Panc1 (cell line): ENCODE data around the gene PQBP1. TPM values are rescaled to one million over a fixed set of nuclear protein-coding genes. Genes with fewer than 3 reads are reported as not detected.

Experiments used
- ATAC-seq: fragments of 200-7000 bp; cut with Tn5 transposase; 2 replicates; pipeline ENCODE4 v1.9.1; 2020; ENCODE audit warnings: mild to moderate bottlenecking, moderate library complexity
- BruUV-seq: library from RNA; stranded (reverse); fragments of 400-500 nt; replicated peaks from 2 replicates; lab custom pipeline; 2021; lab: Mats Ljungman, UMichigan
- CTCF ChIA-PET: fragments of 300-600 bp; sonication (Branson Sonifier 250); formaldehyde crosslinking; loops from one replicate; lab custom pipeline; 2022; ENCODE audit warnings: antibody characterized with exemption; lab: Charles Lee
- POLR2A ChIA-PET: fragments of 300-600 bp; sonication (Branson Sonifier 250); formaldehyde crosslinking; loops from one replicate; lab custom pipeline; 2022; ENCODE audit warnings: antibody characterized with exemption; lab: Charles Lee
- DNase-seq: peaks from one replicate; pipeline ENCODE4 v3.0.0-alpha.2; 2010; ENCODE audit warnings: low read depth, low spot score
- H3K27ac ChIP-seq: 2 replicates; pipeline ENCODE4 v1.5.1; 2011; ENCODE audit warnings: mild to moderate bottlenecking, low read length, inconsistent platforms
- H3K27me3 ChIP-seq: fragments of 200-500 bp; sonication (Bioruptor generic); 2 replicates; pipeline ENCODE4 v1.6.0; 2014; ENCODE audit warnings: low read length, inconsistent platforms; ENCODE audit not compliant: control insufficient read depth, insufficient read depth
- H3K36me3 ChIP-seq: fragments of 200-500 bp; sonication (Bioruptor generic); 2 replicates; pipeline ENCODE4 v1.5.1; 2014; ENCODE audit warnings: inconsistent platforms, mild to moderate bottlenecking, low read length, moderate library complexity; ENCODE audit not compliant: control insufficient read depth, insufficient read depth
- H3K4me1 ChIP-seq: 2 replicates; pipeline ENCODE4 v1.5.1; 2011; ENCODE audit warnings: inconsistent platforms, mild to moderate bottlenecking, low read length, moderate library complexity; ENCODE audit not compliant: control insufficient read depth, insufficient read depth
- H3K4me3 ChIP-seq, 2 experiments: 2 replicates each; pipeline ENCODE4 v1.5.1; 2011 to 2012; ENCODE audit warnings: low read depth in 2 of 2, low read length in 2 of 2, mild to moderate bottlenecking in 2 of 2, inconsistent platforms in 1 of 2, moderate library complexity in 1 of 2
- H3K9me3 ChIP-seq: fragments of 200-500 bp; sonication (Bioruptor generic); 2 replicates; pipeline ENCODE4 v1.5.1; 2014; ENCODE audit warnings: low read depth, mild to moderate bottlenecking, inconsistent platforms, low read length, moderate library complexity; ENCODE audit not compliant: control insufficient read depth, insufficient read depth
- POLR2AphosphoS5 ChIP-seq: IDR thresholded peaks from 2 replicates; pipeline ENCODE4 v1.6.1; 2012; ENCODE audit warnings: mild to moderate bottlenecking, low read depth, low read length, moderate library complexity
- SIN3A ChIP-seq: IDR thresholded peaks from 2 replicates; pipeline ENCODE4 v1.6.1; 2012; ENCODE audit warnings: low read depth, mild to moderate bottlenecking, low read length, moderate library complexity, borderline replicate concordance; ENCODE audit not compliant: insufficient read depth
- TCF7L2 ChIP-seq: IDR thresholded peaks from 2 replicates; pipeline ENCODE4 v1.6.1; 2011; ENCODE audit warnings: mild to moderate bottlenecking, low read depth, low read length, inconsistent platforms
- in situ Hi-C: cut with HindIII; loops from 2 replicates; pipeline ENCODE4 v1.10.0; 2016; ENCODE audit warnings: low sequenced_read_pairs, low pct_unique_long_range_greater_than_20kb
- intact Hi-C: fragments of 100-400 bp; cut with micrococcal nuclease; formaldehyde crosslinking; loops from one replicate; pipeline ENCODE4 v1.10.0; 2022; ENCODE audit not compliant: unreplicated experiment
- total RNA-seq: library from RNA; stranded (reverse); gene quantifications from one replicate; pipeline ENCODE4 v1.2.1, GENCODE V29; 2021; ENCODE audit not compliant: unreplicated experiment
- TF ChIP-seq, protein P1 (sequence below), 2 experiments: IDR thresholded peaks; 2 replicates each; pipeline ENCODE4 v1.6.1; 2011 to 2012; ENCODE audit warnings: low read depth in 2 of 2, control low read depth in 1 of 2, low read length in 1 of 2, mild to moderate bottlenecking in 1 of 2, moderate library complexity in 1 of 2; ENCODE audit not compliant: insufficient read depth in 1 of 2
- TF ChIP-seq, protein P2 (sequence below): fragments of 450-650 bp; IDR thresholded peaks from 2 replicates; pipeline ENCODE4 v1.5.1; 2017; ENCODE audit warnings: mild to moderate bottlenecking

The PQBP1 gene
- total RNA-seq, 1 experiment from 2014 or later: 136 TPM

DNA sequence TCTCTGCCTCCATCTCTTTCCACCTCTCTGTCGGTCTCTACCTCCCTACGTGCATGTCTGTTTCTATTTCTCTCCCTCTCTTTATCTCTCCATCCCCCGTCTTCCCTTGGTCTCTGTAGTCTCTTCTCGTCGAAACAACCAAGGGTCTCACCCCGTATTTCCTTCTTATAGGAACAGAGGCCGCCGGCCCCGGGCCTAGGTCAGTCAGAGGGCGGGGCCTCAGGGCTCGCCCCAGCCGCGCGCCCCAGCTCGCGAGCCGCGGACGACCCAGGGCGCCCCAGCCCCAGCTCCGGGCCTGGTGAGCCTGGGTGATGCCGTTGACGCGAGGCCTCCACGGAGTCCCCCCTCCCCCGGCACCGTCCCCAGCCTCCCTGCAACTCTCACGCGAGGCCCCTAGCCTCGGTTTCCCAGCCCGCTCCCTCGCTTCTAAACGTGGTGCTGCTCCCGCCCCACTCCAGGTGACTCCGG, 6.8 kb upstream of the PQBP1 start:
- no TSS peak for BruUV-seq
- ATAC-seq (peak; percentile 70), DNase-seq (no peak)
- no peaks in the 10 kb centered on the region for H3K27me3 ChIP-seq
- intact Hi-C loops: no loop called here
- ChIA-PET CTCF (interaction anchor here (0.6 kb wide), 1 partner anchor 295 kb away, joined by 6 read pairs; no protein-coding TSS in a partner anchor), POLR2A (interaction anchor here (1.0 kb wide), 1 partner anchor 20 kb away, joined by 3 read pairs; the partner anchor contains the start of gene SLC35A2)
- H3K27ac ChIP-seq: peak overlapping the region; percentile 65; the same call in 1 of the 2 replicates
- TF ChIP-seq SIN3A (no peak), TCF7L2 (no peak), POLR2AphosphoS5 (no peak)
- TF ChIP-seq, protein P1, sequence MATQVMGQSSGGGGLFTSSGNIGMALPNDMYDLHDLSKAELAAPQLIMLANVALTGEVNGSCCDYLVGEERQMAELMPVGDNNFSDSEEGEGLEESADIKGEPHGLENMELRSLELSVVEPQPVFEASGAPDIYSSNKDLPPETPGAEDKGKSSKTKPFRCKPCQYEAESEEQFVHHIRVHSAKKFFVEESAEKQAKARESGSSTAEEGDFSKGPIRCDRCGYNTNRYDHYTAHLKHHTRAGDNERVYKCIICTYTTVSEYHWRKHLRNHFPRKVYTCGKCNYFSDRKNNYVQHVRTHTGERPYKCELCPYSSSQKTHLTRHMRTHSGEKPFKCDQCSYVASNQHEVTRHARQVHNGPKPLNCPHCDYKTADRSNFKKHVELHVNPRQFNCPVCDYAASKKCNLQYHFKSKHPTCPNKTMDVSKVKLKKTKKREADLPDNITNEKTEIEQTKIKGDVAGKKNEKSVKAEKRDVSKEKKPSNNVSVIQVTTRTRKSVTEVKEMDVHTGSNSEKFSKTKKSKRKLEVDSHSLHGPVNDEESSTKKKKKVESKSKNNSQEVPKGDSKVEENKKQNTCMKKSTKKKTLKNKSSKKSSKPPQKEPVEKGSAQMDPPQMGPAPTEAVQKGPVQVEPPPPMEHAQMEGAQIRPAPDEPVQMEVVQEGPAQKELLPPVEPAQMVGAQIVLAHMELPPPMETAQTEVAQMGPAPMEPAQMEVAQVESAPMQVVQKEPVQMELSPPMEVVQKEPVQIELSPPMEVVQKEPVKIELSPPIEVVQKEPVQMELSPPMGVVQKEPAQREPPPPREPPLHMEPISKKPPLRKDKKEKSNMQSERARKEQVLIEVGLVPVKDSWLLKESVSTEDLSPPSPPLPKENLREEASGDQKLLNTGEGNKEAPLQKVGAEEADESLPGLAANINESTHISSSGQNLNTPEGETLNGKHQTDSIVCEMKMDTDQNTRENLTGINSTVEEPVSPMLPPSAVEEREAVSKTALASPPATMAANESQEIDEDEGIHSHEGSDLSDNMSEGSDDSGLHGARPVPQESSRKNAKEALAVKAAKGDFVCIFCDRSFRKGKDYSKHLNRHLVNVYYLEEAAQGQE (IDR thresholded peaks at IDR 0.05; ENCODE audit: insufficient read depth in 1 of 2, low read depth in 2 of 2, low read length in 1 of 2): no peak
- TF ChIP-seq, protein P2, sequence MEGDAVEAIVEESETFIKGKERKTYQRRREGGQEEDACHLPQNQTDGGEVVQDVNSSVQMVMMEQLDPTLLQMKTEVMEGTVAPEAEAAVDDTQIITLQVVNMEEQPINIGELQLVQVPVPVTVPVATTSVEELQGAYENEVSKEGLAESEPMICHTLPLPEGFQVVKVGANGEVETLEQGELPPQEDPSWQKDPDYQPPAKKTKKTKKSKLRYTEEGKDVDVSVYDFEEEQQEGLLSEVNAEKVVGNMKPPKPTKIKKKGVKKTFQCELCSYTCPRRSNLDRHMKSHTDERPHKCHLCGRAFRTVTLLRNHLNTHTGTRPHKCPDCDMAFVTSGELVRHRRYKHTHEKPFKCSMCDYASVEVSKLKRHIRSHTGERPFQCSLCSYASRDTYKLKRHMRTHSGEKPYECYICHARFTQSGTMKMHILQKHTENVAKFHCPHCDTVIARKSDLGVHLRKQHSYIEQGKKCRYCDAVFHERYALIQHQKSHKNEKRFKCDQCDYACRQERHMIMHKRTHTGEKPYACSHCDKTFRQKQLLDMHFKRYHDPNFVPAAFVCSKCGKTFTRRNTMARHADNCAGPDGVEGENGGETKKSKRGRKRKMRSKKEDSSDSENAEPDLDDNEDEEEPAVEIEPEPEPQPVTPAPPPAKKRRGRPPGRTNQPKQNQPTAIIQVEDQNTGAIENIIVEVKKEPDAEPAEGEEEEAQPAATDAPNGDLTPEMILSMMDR: no peak
- no peaks in the 10 kb centered on the region for H3K36me3 ChIP-seq
- H3K4me1 ChIP-seq: no peaks in the 10 kb centered on the region
- no peaks in the 10 kb centered on the region for H3K9me3 ChIP-seq
- peak overlapping the region; percentile 49 to 59 for H3K4me3 ChIP-seq
- in situ Hi-C loops: no loop called here

DNA sequence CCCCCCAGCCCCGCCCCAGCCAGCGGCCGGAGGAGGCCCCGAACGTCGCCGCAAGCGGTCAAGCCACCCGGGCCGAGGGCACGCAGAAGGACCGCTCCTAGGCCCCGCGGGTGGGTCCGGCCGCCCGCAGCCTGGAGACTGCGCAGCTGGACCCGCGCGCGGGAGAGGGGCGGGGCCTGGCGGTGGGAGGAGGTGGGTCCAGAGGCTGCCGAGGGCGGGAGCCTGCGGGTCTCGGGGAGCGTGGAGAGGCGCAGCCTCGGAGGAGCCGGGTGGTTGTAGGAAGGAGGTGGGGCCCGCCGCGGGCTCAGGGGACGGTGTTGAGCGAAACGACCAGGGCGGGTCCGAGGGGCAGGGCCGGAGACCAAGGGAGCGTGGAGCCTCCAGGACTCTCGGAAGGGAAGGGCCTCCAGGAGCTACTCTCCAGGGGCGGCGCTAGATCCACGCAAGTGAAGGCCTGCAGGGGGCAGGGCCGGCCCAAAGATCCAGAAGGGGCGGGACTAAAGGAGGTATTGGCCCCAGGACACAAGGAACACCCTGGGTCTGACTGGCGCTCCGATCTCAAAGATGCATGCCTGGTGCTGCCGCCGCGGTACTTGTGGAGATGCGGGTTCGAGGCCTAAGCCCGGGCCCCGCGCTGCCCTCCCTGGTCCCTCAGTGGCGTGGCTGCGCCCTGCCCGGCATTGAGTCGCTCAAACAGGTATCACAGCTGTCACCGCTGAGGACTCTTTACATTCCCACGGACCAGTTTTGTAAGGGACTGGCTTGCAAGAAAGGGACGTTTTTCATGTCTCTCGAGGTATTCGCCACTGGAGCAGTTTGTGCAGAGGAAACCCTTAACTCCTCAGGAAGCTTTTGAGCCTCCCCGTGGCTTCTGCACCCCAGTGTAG, 6.1 kb upstream of the PQBP1 start:
- Histone ChIP-seq H3K27me3 (no peaks in the 10 kb centered on the region), H3K36me3 (no peaks in the 10 kb centered on the region), H3K27ac (0 out of 2 replicates have a peak overlapping the region, but pooled peaks have one; percentile 57), H3K9me3 (no peaks in the 10 kb centered on the region), H3K4me1 (no peaks in the 10 kb centered on the region; the same call in 1 of the 2 replicates), H3K4me3 (peak overlapping the region; percentile 49 to 59)
- CTCF ChIA-PET: interaction anchor here (0.6 kb wide), 1 partner anchor 296 kb away, joined by 6 read pairs; no protein-coding TSS in a partner anchor
- intact Hi-C loops (no loop called here), in situ Hi-C loops (no loop called here)
- peak; percentile 95 for ATAC-seq
- BruUV-seq: no TSS peak
- TF ChIP-seq SIN3A: 0 out of 2 replicates have a peak, but pooled peaks have one; percentile 26
- peak; percentile 30; the same call in 1 of the 2 replicates for TF ChIP-seq POLR2AphosphoS5
- TF ChIP-seq, protein P1 (IDR thresholded peaks at IDR 0.05; ENCODE audit: insufficient read depth in 1 of 2, low read depth in 2 of 2, low read length in 1 of 2): no peak
- TF ChIP-seq TCF7L2: no peak
- TF ChIP-seq, protein P2: no peak; the same call in 1 of the 2 replicates
- DNase-seq: no peak
- POLR2A ChIA-PET: interaction anchor here (0.6 to 1.0 kb wide), 2 partner anchors 19 to 228 kb away, joined by 3 to 4 read pairs; partner anchors contain the start of gene SLC35A2
